Activated CD8-positive, alpha-beta T cell treated with anti-CD3 and anti-CD28 coated beads, Interleukin-2, amount 10 ng/mL, durations not matched to agents 7 days and 5 days (primary cell): Measurements from ENCODE around the gene RAB3IL1. TPM values are rescaled to one million over a fixed set of nuclear protein-coding genes. Genes with fewer than 3 reads are reported as not detected.

Experiments used
- ATAC-seq: fragments of 150-1000 bp; cut with Tn5 transposase; one replicate; pipeline ENCODE4 v1.10.0; 2021; ENCODE audit warnings: moderate library complexity
- CTCF ChIA-PET: fragments of 350-600 bp; sonication (Branson Sonifier 250); formaldehyde crosslinking; loops from one replicate; lab custom pipeline; 2021; ENCODE audit warnings: antibody characterized with exemption; lab: Charles Lee
- POLR2A ChIA-PET: fragments of 350-600 bp; sonication (Branson Sonifier 250); formaldehyde crosslinking; loops from one replicate; lab custom pipeline; 2021; ENCODE audit warnings: antibody characterized with exemption; lab: Charles Lee
- DNase-seq: peaks from one replicate; pipeline ENCODE4 v3.0.0-alpha.2; 2020
- H3K27ac Mint-ChIP-seq: one replicate; pipeline ENCODE4 v1.8.0; 2021; ENCODE audit warnings: mild to moderate bottlenecking, mixed read lengths
- H3K27me3 Mint-ChIP-seq: one replicate; pipeline ENCODE4 v1.8.0; 2021; ENCODE audit warnings: low read depth, mixed read lengths
- H3K36me3 Mint-ChIP-seq: one replicate; pipeline ENCODE4 v1.8.0; 2021; ENCODE audit warnings: low read depth, mixed read lengths
- H3K4me1 Mint-ChIP-seq: one replicate; pipeline ENCODE4 v1.8.0; 2021; ENCODE audit warnings: low read depth, mixed read lengths
- H3K4me3 Mint-ChIP-seq: one replicate; pipeline ENCODE4 v1.8.0; 2021; ENCODE audit warnings: mild to moderate bottlenecking, mixed read lengths
- H3K9me3 Mint-ChIP-seq: one replicate; pipeline ENCODE4 v1.8.0; 2022; ENCODE audit warnings: mixed read lengths; ENCODE audit not compliant: insufficient read depth
- total RNA-seq, 2 experiments: library from RNA; stranded (reverse); gene quantifications; one replicate each; pipeline ENCODE4 v1.2.3, GENCODE V29; 2021

RAB3IL1 gene
- total RNA-seq, 2 experiments from 2014 or later: not detected

- Mint-ChIP-seq H3K4me3 (peak overlapping the region; percentile 79), H3K27ac (peak overlapping the region; percentile 30), H3K4me1 (peaks cover 4% of the 10 kb centered on the region), H3K27me3 (peaks cover 4% of the 10 kb centered on the region), H3K9me3 (no peaks in the 10 kb centered on the region), H3K36me3 (no peaks in the 10 kb centered on the region)
- peak; percentile 45 for DNase-seq
- CTCF ChIA-PET: interaction anchor here (1.1 to 5.2 kb wide), 6 partner anchors 8 to 455 kb away, joined by 3 to 27 read pairs (median 9); no protein-coding TSS in a partner anchor
- peak; percentile 54 for ATAC-seq
- POLR2A ChIA-PET: no interaction called here
Observed at GRCh38 chr11:61890529-61891330, 26.6 kb downstream of the RAB3IL1 start.

- POLR2A ChIA-PET: no interaction called here
- peak overlapping the region; percentile 22 for H3K4me3 Mint-ChIP-seq
- no peaks in the 10 kb centered on the region for H3K9me3 Mint-ChIP-seq
Observed at GRCh38 chr11:61889831-61890230, 27.5 kb downstream of the RAB3IL1 start.

GRCh38 chr11:61888590-61888989 lies 28.8 kb downstream of the RAB3IL1 start:
- Mint-ChIP-seq H3K27ac (no peak overlapping the region), H3K4me3 (no peak overlapping the region), H3K9me3 (no peaks in the 10 kb centered on the region), H3K27me3 (peaks cover 4% of the 10 kb centered on the region), H3K36me3 (no peaks in the 10 kb centered on the region), H3K4me1 (peaks cover 4% of the 10 kb centered on the region)
- CTCF ChIA-PET: interaction anchor here (0.6 to 5.2 kb wide), 6 partner anchors 9 to 193 kb away, joined by 3 to 27 read pairs (median 6); no protein-coding TSS in a partner anchor
- DNase-seq (no peak), ATAC-seq (no peak)
- POLR2A ChIA-PET: no interaction called here

More at GRCh38 chr11:61889831-61890230, 27.5 kb downstream of the RAB3IL1 start:
- CTCF ChIA-PET: interaction anchor here (1.1 to 5.2 kb wide), 6 partner anchors 9 to 454 kb away, joined by 3 to 27 read pairs (median 7); no protein-coding TSS in a partner anchor
- no peak for ATAC-seq
- Mint-ChIP-seq H3K27ac (no peak overlapping the region), H3K27me3 (peaks cover 4% of the 10 kb centered on the region), H3K36me3 (no peaks in the 10 kb centered on the region), H3K4me1 (peaks cover 4% of the 10 kb centered on the region)
- no peak for DNase-seq

- peaks cover 4% of the 10 kb centered on the region for H3K4me1 Mint-ChIP-seq
- CTCF ChIA-PET: interaction anchor here (0.6 to 1.5 kb wide), 4 partner anchors 10 to 90 kb away, joined by 3 to 7 read pairs (median 4); no protein-coding TSS in a partner anchor
- POLR2A ChIA-PET: no interaction called here
- H3K27ac Mint-ChIP-seq: no peak overlapping the region
- peaks cover 4% of the 10 kb centered on the region for H3K27me3 Mint-ChIP-seq
- no peak overlapping the region for H3K4me3 Mint-ChIP-seq
- no peaks in the 10 kb centered on the region for H3K36me3 Mint-ChIP-seq
- ATAC-seq (no peak), DNase-seq (no peak)
- H3K9me3 Mint-ChIP-seq: no peaks in the 10 kb centered on the region
Observed at GRCh38 chr11:61887839-61888494, 29.4 kb downstream of the RAB3IL1 start.

GRCh38 chr11:61886643-61887042 lies 30.7 kb downstream of the RAB3IL1 start:
- H3K36me3 Mint-ChIP-seq: no peaks in the 10 kb centered on the region
- peaks cover 4% of the 10 kb centered on the region for H3K4me1 Mint-ChIP-seq
- DNase-seq (no peak), ATAC-seq (no peak)
- no peak overlapping the region for H3K4me3 Mint-ChIP-seq
- H3K9me3 Mint-ChIP-seq: no peaks in the 10 kb centered on the region
- CTCF ChIA-PET: interaction anchor here (1.9 kb wide), 1 partner anchor 16 kb away, joined by 7 read pairs; no protein-coding TSS in a partner anchor
- H3K27ac Mint-ChIP-seq: no peak overlapping the region
- POLR2A ChIA-PET: no interaction called here
- no peaks in the 10 kb centered on the region for H3K27me3 Mint-ChIP-seq

DNA sequence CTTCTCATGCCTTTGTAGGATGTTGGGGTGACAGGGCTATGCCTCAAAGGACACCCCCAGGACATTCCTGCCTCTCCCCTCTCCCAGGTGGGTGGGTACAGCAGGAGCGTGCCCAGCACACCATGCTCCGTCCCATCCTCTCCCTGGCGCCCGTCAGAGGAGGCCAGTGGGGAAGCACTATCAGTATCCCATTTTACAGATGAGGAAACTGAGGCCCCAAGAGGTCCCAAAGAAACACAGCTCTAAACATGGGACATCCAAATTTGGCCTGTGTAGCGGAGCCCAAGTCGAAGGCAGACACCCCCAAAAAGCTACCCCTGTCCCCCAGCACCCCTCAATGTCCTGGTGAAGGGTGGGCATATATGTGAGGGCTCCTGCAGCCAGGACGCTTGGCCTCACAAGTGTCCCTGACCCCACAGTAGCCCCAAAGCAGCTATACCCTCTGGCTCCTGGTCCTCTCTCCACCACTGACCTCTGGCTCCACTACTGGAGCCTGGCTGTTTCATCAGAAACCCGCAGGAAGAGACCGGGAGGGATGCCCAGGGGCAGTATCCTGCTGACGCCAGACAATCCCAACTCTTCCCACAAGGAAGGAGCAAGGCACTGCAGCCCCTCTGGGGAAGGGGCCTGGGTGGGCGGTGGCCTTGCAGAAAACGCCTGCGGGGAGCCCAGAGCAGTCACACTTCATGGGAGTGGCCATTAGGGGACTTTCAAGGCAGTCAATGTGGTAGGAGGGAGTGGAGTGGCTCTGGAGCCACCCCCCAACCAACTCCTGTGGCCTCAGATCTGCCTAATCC lies 31.4 kb downstream of the RAB3IL1 start:
- H3K9me3 Mint-ChIP-seq: no peaks in the 10 kb centered on the region
- ChIA-PET CTCF (interaction anchor here (1.2 to 1.9 kb wide), 3 partner anchors 15 to 196 kb away, joined by 3 to 7 read pairs (median 5); no protein-coding TSS in a partner anchor), POLR2A (no interaction called here)
- DNase-seq (no peak), ATAC-seq (no peak)
- H3K4me3 Mint-ChIP-seq: no peak overlapping the region
- no peak overlapping the region for H3K27ac Mint-ChIP-seq
- no peaks in the 10 kb centered on the region for H3K36me3 Mint-ChIP-seq
- no peaks in the 10 kb centered on the region for H3K27me3 Mint-ChIP-seq
- H3K4me1 Mint-ChIP-seq: peaks cover 4% of the 10 kb centered on the region

GRCh38 chr11:61885166-61885778 lies 32.1 kb downstream of the RAB3IL1 start:
- ChIA-PET POLR2A (no interaction called here), CTCF (interaction anchor here (1.2 to 1.5 kb wide), 3 partner anchors 14 to 197 kb away, joined by 3 to 8 read pairs (median 5); no protein-coding TSS in a partner anchor)
- no peak overlapping the region for H3K4me3 Mint-ChIP-seq
- ATAC-seq: no peak
- H3K36me3 Mint-ChIP-seq: no peaks in the 10 kb centered on the region
- no peak overlapping the region for H3K27ac Mint-ChIP-seq
- no peaks in the 10 kb centered on the region for H3K9me3 Mint-ChIP-seq
- no peaks in the 10 kb centered on the region for H3K27me3 Mint-ChIP-seq
- peaks cover 2% of the 10 kb centered on the region for H3K4me1 Mint-ChIP-seq
- no peak for DNase-seq

DNA sequence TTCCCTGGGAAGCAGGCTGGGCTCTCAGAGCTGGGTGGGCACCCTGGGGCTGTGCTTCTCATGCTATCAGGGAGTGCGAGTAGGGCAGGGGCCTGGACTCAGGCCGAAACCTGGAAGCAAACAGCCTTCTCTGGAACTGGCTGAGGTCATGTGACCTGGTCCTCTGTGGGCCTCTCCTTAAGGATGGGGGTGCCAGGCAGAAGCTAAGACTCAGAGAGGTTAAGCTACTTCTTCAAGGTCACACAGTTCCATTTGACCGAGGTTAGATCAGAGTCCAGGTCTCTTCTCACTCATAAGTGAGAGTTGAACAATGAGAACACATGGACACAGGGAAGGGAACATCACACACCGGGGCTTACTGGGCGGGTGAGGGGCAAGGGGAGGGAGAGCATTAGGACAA lies 33.4 kb downstream of the RAB3IL1 start:
- no peak overlapping the region for H3K4me3 Mint-ChIP-seq

DNA sequence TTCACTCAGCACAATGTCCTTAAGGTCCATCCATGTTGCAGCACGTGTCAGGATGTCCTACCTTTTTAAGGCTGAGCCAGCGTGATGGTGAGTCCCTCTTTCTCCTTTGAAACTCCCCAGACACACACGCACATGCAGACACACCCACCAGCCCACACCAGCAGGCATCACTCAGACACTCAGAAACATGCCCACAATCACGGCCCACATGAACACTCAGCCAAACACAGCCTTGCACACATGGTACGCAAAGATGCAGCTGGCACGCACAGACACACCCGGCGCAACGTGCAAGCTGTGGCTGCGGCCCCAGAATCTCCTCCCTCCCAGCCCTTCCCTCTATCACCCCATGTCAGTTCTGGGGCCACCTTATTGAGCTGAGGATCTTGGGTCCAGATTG lies 34.0 kb downstream of the RAB3IL1 start:
- H3K4me1 Mint-ChIP-seq: no peaks in the 10 kb centered on the region
- no peak for ATAC-seq
- H3K4me3 Mint-ChIP-seq: no peak overlapping the region
- no peak for DNase-seq
- POLR2A ChIA-PET: no interaction called here
- no peaks in the 10 kb centered on the region for H3K9me3 Mint-ChIP-seq
- CTCF ChIA-PET: interaction anchor here (0.6 to 2.8 kb wide), 4 partner anchors 11 to 225 kb away, joined by 3 to 9 read pairs (median 3); no protein-coding TSS in a partner anchor
- H3K27ac Mint-ChIP-seq: no peak overlapping the region
- no peaks in the 10 kb centered on the region for H3K36me3 Mint-ChIP-seq
- no peaks in the 10 kb centered on the region for H3K27me3 Mint-ChIP-seq

More for the DNA sequence above, 33.4 kb downstream of the RAB3IL1 start:
- Mint-ChIP-seq H3K4me1 (no peaks in the 10 kb centered on the region), H3K27me3 (no peaks in the 10 kb centered on the region), H3K27ac (no peak overlapping the region), H3K9me3 (no peaks in the 10 kb centered on the region), H3K36me3 (no peaks in the 10 kb centered on the region)
- ATAC-seq (no peak), DNase-seq (no peak)
- ChIA-PET POLR2A (no interaction called here), CTCF (interaction anchor here (0.6 to 2.8 kb wide), 5 partner anchors 12 to 224 kb away, joined by 3 to 9 read pairs (median 3); no protein-coding TSS in a partner anchor)

GRCh38 chr11:61882879-61883278 lies 34.5 kb downstream of the RAB3IL1 start:
- ChIA-PET POLR2A (no interaction called here), CTCF (interaction anchor here (1.0 to 2.8 kb wide), 5 partner anchors 12 to 225 kb away, joined by 3 to 10 read pairs (median 3); no protein-coding TSS in a partner anchor)
- Mint-ChIP-seq H3K9me3 (no peaks in the 10 kb centered on the region), H3K4me3 (no peak overlapping the region), H3K4me1 (no peaks in the 10 kb centered on the region), H3K27ac (no peak overlapping the region), H3K27me3 (no peaks in the 10 kb centered on the region), H3K36me3 (no peaks in the 10 kb centered on the region)
- ATAC-seq: no peak
- no peak for DNase-seq
